HG03175 (cell line): ENCODE results near the gene RPS6KL1.
A peak's percentile ranks its signal among the peaks of the same experiment; 100 is the strongest.

Experiments used
- ATAC-seq: cut with Tn5 transposase; IDR thresholded peaks from one replicate; pipeline ENCODE4 v1.9.1; 2021; ENCODE audit warnings: mild to moderate bottlenecking, moderate library complexity; ENCODE audit not compliant: unreplicated experiment

The RPS6KL1 gene

DNA sequence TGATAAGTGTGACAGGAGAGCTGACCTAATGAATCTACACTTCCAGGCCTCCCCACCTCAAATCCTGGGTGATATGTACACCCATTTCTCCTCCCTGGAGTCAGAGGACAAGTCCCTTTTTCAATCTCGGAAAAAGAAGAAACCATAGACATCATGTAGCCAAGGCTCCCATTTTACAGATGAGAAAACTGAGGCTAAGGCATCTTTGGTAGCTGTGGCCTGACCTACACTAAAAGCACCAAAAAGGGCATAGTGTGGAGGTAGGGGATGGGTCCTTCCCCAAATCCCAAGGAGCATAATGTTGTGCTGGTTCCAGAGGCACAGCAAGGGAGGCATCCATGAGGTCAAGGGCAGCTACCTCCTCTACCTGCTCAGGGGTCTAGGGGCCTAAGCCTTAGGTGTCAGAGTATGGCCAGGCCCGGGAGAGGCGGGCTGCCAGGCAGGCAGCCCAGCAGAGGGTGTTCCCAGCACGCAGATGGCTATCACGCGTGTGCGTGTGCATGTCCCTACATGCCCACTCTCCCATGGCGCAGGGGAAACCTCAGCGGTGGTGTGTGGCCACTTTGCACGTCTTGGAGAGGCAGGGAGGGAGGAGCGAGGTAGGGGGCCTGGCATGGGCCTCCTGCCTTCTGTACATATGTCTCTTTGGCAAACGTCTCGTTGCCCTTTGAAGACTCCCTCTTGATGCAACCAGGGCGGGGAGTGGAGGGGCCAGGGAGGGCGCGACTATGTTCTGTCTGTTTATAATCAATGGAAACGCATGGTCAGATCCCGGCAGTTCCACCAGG is 29.8 kb upstream of the RPS6KL1 start:
- ATAC-seq: no peak

DNA sequence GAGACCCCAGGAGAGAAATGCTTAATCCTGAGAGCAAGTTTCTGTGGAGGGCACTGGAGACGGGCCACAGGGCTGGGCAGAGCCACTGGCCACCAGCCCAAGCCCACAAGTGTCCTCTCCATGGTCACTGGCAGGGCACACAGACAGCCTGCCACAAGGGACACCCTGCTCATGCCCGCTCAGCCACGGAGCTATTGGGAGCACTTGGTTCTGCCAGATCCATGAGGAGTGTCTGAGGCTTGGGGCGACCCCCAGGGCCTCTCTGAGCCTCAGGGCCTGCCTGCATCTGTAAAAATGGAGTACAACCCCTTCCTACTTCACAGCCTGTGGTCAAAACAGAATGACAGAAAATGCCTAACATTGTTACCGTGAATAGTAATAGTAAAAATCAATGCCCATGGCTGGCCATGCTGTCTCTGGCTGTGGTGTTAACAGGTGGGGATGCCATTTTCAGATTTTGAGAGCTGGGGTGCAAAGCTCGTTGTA is 29.2 kb upstream of the RPS6KL1 start:
- no peak for ATAC-seq

DNA sequence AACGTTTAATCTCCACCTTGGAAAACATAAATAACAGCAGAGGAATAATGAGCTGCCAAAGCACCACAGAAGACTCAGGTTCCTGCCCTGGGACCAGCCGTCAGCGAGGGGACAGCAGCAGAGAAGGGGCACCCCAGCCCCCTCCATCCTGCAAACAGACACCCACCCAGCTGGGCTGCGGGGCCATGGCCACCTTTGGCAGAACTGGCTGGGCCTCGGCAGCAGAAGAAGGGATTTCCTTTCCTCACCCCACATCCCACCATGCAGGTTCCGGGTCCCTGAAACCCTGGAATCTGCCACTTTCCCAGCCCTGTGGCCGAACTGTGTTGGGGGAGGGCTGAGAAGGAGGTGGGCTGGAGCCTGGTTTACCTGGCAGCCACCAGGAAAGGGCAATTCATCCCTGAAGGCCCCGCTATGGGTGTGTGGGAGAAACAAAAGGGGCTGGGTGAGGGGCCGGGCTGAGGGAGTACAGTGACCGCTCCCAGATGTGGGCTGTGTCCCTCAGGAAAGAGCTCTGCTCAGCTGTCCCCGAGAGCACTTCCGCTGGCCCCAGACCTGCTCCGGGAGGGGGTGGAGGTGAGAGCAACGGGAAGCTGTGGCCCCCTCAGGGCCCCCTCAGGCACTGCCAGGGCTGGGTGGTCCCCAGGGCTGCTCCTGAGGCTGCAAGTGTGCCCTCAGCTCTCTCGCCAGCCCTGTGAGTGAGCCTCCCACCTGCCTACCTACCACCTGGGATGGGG is 28.6 kb upstream of the RPS6KL1 start:
- no peak for ATAC-seq

GRCh38 chr14:74950795-74951442 is 27.9 kb upstream of the RPS6KL1 start:
- ATAC-seq: no peak

DNA sequence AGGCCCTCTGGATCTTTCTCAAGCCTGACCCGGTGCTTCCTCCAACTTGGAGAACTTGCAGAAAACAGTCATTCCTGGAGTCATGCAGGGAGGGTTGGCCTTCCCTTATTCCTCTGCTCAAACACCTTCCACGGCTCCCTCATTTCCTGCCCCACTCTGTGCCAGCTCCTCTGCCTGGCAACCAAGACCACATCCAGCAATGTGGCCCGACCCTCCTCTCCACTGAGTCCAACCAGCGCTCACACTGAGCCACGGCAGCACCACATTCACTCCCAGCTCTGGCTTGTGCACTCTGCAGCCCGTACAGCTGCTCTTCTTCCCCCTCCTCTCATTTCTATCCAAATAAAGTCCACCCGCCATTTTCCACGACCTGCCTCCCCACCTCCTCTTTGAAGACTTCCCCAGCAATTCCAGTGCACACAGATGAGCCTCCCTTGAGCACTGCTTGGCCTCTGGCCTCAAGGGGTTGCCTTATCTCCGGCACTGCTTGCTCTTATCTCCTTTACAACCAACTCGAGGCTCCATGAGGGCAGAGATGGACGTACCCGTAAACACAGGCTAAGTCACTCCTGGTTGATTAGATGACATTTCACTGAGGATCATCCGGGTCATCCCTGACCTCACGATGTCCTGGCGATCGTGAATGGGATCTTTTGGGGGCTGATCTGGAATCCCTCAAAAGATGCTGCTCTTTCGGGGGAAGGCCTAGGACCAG is 27.0 kb upstream of the RPS6KL1 start:
- no peak for ATAC-seq

GRCh38 chr14:74949191-74949601 is 26.1 kb upstream of the RPS6KL1 start:
- ATAC-seq: no peak

DNA sequence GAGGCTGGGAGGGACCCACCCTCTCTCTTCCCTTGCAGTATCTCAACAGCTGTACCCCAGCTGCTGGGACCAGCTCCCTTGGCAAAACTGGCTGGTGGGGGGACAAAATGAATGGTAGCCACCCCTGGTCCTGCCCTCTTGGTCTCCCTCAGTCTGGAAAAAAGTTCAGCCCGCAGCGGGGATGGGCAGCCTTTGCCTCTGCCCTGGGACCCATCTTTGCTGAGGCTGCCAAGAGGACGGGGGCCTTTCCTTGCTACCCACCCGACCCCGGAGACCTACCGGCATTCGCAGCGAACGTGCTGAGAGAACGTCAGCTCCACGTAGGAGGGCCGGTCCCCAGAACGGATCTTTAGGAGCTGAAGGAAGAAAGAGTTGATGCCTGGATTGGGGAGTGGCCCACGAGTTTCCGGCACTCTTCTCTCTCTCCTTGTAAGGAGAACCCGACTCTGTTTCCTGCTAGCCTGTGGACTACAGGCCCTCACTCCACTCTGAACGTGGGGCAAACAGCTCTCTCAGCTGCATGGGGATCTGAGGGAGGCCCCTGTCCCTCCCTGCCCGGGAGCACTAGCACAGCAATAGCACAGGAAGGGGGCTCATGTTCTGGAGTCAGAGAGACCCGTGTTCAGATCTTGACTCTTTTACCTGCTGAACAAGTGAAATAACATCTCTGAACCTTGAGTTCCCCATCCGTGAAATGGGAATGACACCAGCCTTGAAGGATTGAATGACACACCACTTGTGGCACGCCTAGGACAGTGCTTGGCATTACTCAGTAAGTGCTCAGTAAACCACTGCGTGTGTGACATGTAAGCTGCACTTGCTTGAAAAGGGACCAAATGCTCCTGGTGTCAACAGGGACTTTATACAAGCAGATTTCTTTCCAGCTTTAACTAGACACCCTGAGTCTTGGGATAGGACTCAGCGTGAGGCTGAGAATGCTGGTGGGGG is 25.4 kb upstream of the RPS6KL1 start:
- no peak for ATAC-seq

- ATAC-seq: no peak
Measured at GRCh38 chr14:74947353-74948227, 24.5 kb upstream of the RPS6KL1 start.

- no peak for ATAC-seq
Measured at GRCh38 chr14:74946659-74947281, 23.7 kb upstream of the RPS6KL1 start.

- peak; percentile 59 for ATAC-seq
Measured at GRCh38 chr14:74945852-74946658, 23.0 kb upstream of the RPS6KL1 start.

- no peak for ATAC-seq
Measured at GRCh38 chr14:74945261-74945851, 22.3 kb upstream of the RPS6KL1 start.

DNA sequence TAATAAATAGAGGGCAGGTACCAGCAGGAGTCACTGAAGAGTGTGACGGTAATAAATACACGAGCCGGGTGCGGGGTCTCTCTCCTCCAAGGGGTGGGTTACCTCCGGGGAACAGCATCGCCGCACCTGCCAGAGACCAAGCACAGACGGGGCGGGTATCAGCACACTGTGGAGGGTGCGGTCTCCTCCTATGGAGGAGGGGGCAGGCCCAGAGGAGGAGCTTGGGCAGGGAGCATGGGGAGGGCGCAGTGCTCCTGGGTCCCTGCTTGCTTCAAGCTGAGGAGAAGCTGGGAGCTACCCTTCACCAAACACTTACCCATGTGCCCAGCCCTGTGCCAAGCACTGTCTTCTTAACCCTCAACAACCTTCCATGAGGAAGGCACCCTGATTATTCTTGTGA is 19.5 kb upstream of the RPS6KL1 start:
- no peak for ATAC-seq

DNA sequence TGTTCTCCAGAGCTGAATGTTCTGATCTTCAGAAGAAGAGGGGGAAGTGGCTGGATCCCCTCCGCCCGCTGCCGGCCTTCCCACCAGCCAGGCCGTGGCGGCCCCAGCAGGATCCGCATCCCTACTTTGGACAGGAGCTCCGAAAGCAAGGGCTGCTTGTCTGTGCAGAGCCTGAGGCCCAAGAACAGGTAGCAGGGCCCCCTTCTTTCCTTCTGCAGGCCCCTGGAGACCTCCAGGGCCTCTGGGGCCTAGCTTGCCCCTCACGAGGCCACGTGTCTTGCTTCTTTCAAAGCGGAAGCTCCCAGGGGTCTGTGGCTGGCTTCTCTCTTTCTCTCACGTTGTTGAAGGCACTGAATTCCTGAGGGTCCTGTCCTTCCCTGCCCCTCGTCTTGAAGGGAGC is 19.1 kb upstream of the RPS6KL1 start:
- ATAC-seq: no peak

DNA sequence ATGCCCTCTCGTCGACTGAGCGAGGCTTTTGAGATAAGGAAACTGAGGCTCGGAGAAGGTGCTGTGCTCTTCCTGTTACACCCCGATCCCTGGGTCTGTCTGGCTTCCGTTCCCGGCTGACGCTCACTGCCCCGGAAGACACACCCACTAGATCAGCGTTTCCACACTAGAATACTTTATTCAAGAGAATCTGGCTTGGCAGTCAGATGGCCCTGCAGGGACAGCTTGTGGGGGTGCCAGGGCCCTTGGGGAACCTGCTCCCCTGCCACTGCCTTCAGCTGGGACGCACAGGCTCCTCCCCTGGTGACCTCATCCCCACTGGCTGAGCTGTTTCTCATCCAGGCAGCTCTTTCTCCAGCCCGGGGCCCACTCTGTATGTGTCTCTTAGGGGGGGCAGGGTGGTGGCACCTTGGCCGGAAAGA is 18.6 kb upstream of the RPS6KL1 start:
- ATAC-seq: peak; percentile 54

DNA sequence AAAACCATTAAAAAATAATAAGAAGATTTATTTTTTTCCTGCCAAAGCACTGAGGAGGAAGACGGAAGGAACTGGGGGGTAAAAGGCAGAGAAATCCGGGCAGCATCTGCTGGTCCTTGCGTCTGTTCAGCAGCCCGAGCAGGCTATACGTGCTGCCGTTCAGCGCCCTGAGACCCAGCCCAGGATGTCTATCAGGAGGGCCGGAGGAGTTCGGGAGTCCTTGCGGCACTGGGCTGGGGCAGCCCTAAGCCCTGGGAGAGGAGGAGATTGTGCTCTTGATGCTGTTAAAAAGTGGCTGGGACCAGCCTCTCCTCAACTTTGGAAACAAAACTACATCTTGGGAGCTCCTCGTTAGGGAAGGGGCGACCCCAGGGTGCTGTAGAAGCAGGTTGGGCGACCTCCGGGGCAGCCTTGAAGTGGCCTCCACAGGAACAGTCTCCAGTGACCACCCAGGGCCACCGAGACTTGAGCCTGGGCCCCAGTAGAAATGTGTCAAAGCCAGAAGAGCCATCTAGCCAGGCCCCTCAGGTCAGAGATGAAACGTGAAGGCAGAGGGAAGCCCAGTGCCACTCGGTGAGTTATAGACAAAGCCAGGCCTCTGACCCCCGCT is 18.0 kb upstream of the RPS6KL1 start:
- ATAC-seq: no peak

DNA sequence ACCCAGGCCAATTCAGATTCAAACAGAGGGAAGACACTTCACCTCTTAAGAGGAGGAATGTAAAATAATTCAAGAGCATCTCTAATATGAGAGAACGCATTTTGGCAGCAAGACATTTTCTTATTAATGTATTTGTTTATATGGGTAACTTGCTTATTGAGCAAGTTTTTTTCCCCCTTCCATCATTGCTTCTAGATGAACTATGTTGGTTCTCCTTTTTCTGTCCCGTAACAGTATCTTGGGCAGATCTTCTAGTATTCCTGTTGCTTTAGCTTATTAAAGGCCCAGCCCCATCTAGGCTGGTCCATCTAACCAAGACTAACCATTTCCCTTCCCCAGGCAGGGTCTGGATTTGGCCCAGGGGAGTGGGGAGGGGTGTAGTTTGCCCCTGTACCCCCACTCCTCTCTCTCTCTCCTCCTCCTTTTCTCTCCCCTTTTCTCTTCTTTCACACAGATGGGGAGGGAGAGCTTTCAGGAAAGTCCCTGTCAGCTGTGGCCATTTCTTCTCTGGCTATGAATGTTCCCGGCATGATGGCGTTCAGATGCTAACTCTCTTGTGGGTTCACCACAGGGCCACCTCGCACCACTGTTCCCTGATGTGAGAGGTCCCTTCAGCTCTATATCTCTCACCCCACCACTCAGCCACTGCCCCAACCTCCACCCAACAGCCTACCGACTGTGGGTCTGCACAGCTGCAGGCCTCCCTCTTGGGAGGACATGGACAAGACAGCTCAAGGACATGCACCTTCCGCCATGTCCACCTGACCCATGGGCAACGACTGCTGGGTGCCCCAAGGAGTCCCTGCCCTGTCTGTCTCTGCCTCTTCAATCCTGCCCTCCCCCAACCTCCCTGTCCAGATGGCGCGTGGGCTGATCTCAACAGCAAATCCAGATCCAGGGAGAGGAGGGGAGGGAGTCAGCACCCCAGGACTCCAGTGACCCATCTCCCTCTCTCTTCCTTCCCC is 15.8 kb upstream of the RPS6KL1 start:
- ATAC-seq: no peak
